ENCODE data around the gene GABARAP. TPM values are rescaled to one million over a fixed set of nuclear protein-coding genes. Genes with fewer than 3 reads are reported as not detected.

Gene GABARAP
- polyA plus RNA-seq, 1 donor from 2014 or later = 384 TPM

GRCh38 chr17:7285679-7286078, 43.4 kb upstream of the GABARAP start:
- Histone ChIP-seq H4K20me1 (ENCODE audit: insufficient read depth) (no peaks in the 10 kb centered on the region), H3K4me2 (ENCODE audit: low read length) (no peak overlapping the region), H3K9me2 (ENCODE audit: insufficient read depth, low read length) (no peaks in the 10 kb centered on the region), H3K9ac (ENCODE audit: low read length) (no peak overlapping the region), H3K27ac (ENCODE audit: low read length) (no peak overlapping the region), H3K79me2 (replicated peaks; ENCODE audit: insufficient read depth, low read length) (no peaks in the 10 kb centered on the region), H3K9me3 (ENCODE audit: low read length) (no peaks in the 10 kb centered on the region), H3F3A (ENCODE audit: insufficient read depth, low read length, poor library complexity, severe bottlenecking) (no peaks in the 10 kb centered on the region), H3K4me3 (ENCODE audit: low read length) (no peak overlapping the region), H3K27me3 (ENCODE audit: insufficient read depth, low read depth, low read length) (peaks cover 30% of the 10 kb centered on the region), H3K36me3 (ENCODE audit: insufficient read depth, low read length) (no peaks in the 10 kb centered on the region), H2AFZ (ENCODE audit: low read depth, low read length) (no peak overlapping the region)
- no peak for TF ChIP-seq RAD21 (conservative IDR thresholded peaks at IDR 0.05)
- TF ChIP-seq EP300 (conservative IDR thresholded peaks at IDR 0.05; ENCODE audit: poor library complexity, severe bottlenecking) = no peak
- no peak for TF ChIP-seq REST (IDR thresholded peaks at IDR 0.05; ENCODE audit: borderline replicate concordance)
- TF ChIP-seq SMC3 (conservative IDR thresholded peaks at IDR 0.05; ENCODE audit: poor library complexity) = no peak
- TF ChIP-seq POLR2AphosphoS5 (IDR thresholded peaks at IDR 0.05) = no peak

GRCh38 chr17:7284911-7285310, 42.7 kb upstream of the GABARAP start:
- Histone ChIP-seq H3K9me2 (ENCODE audit: insufficient read depth, low read length) (no peaks in the 10 kb centered on the region), H3K27me3 (ENCODE audit: insufficient read depth, low read depth, low read length) (peaks cover 31% of the 10 kb centered on the region), H3K27ac (ENCODE audit: low read length) (no peak overlapping the region), H3K79me2 (replicated peaks; ENCODE audit: insufficient read depth, low read length) (no peaks in the 10 kb centered on the region), H4K20me1 (ENCODE audit: insufficient read depth) (no peaks in the 10 kb centered on the region), H3F3A (ENCODE audit: insufficient read depth, low read length, poor library complexity, severe bottlenecking) (no peaks in the 10 kb centered on the region), H3K9me3 (ENCODE audit: low read length) (no peaks in the 10 kb centered on the region), H3K4me3 (ENCODE audit: low read length) (no peak overlapping the region), H2AFZ (ENCODE audit: low read depth, low read length) (no peak overlapping the region), H3K4me2 (ENCODE audit: low read length) (no peak overlapping the region), H3K36me3 (ENCODE audit: insufficient read depth, low read length) (no peaks in the 10 kb centered on the region), H3K9ac (ENCODE audit: low read length) (no peak overlapping the region)
- TF ChIP-seq SMC3 (conservative IDR thresholded peaks at IDR 0.05; ENCODE audit: poor library complexity) = no peak

- Histone ChIP-seq H3K4me2 (ENCODE audit: low read length) (no peak overlapping the region), H3K27ac (ENCODE audit: low read length) (no peak overlapping the region), H3K79me2 (replicated peaks; ENCODE audit: insufficient read depth, low read length) (no peaks in the 10 kb centered on the region), H3K9ac (ENCODE audit: low read length) (no peak overlapping the region), H3K4me3 (ENCODE audit: low read length) (no peak overlapping the region), H3K36me3 (ENCODE audit: insufficient read depth, low read length) (no peaks in the 10 kb centered on the region), H3K9me3 (ENCODE audit: low read length) (no peaks in the 10 kb centered on the region), H3K9me2 (ENCODE audit: insufficient read depth, low read length) (no peaks in the 10 kb centered on the region), H2AFZ (ENCODE audit: low read depth, low read length) (no peak overlapping the region), H3K27me3 (ENCODE audit: insufficient read depth, low read depth, low read length) (peaks cover 31% of the 10 kb centered on the region), H3F3A (ENCODE audit: insufficient read depth, low read length, poor library complexity, severe bottlenecking) (no peaks in the 10 kb centered on the region), H4K20me1 (ENCODE audit: insufficient read depth) (no peaks in the 10 kb centered on the region)
- TF ChIP-seq SMC3 (conservative IDR thresholded peaks at IDR 0.05; ENCODE audit: poor library complexity) (no peak), MXI1 (conservative IDR thresholded peaks at IDR 0.05; ENCODE audit: poor library complexity, severe bottlenecking) (no peak), EZH2 (IDR thresholded peaks at IDR 0.05; ENCODE audit: borderline replicate concordance, insufficient read depth, low read length, poor library complexity, severe bottlenecking) (no peak), EP300 (conservative IDR thresholded peaks at IDR 0.05; ENCODE audit: poor library complexity, severe bottlenecking) (no peak), TAF1 (IDR thresholded peaks at IDR 0.05; ENCODE audit: low read depth) (no peak), CTCF (IDR thresholded peaks at IDR 0.05; ENCODE audit: poor library complexity, severe bottlenecking) (no peak), POLR2AphosphoS5 (IDR thresholded peaks at IDR 0.05) (no peak), RAD21 (conservative IDR thresholded peaks at IDR 0.05) (no peak), REST (IDR thresholded peaks at IDR 0.05; ENCODE audit: borderline replicate concordance) (no peak)
Measured at GRCh38 chr17:7283471-7284216, 41.4 kb upstream of the GABARAP start.
